Measurements from ENCODE around the gene CMIP.
"Not testable (repeated sequence)": the region's sequence is repeated elsewhere in the genome, so short reads cannot be mapped to it uniquely, and the experiment has no call there.

The CMIP gene

DNA sequence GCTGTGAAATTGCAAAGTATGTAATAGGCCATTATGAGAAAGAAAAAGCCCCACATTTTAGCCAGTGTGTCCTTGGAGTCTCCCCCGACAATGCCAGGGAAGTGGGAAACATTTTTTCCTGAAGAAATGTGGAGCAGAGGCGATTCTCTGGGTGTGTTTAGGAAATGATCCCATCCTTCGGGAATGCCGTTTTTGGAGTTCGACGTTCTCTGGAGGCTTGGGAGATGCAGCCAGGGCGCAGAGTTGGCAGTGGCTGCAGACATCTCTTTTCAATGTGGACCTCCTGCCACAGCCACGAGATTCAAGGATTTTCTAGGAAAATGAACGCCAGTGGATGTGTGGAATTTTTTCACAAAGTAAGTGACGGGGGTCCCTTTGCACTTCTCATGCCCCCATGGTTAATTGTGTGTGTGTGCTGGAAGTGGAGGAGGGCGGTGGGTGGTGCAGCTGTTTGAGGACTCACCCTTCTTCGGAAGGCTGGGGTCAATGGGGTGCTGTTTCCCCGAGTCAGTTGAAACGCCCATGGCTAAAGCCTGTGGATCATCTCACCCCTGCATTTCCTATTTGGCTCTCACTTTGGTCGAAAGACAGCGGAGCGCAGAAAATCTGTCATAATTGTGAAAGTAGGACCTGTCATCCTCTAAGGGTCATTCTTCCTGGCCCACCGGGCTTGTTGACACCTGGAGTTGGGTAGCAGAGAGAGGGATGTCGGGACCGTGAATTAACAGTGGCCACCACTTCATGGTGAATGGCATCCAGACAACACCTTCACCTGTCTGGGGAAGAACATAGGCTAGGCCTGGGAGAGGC lies 73.2 kb downstream of the CMIP start:
- no peak for DNase-seq

DNA sequence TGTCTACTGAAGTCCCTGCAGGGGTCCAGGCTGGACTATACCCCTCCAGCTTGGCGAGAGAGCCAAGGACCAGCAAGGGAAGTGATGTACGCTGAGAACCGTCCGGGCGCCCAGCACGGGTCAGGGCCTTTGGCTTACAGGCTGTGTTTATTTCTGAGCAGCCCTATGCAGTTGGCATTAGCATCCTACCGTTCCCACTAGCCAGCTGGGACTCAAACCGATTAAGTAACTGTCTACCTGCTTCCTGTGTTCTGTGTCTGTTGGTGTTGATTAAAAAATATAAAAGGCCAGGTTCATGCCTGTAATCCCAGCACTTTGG lies 73.8 kb downstream of the CMIP start:
- DNase-seq: no peak

DNA sequence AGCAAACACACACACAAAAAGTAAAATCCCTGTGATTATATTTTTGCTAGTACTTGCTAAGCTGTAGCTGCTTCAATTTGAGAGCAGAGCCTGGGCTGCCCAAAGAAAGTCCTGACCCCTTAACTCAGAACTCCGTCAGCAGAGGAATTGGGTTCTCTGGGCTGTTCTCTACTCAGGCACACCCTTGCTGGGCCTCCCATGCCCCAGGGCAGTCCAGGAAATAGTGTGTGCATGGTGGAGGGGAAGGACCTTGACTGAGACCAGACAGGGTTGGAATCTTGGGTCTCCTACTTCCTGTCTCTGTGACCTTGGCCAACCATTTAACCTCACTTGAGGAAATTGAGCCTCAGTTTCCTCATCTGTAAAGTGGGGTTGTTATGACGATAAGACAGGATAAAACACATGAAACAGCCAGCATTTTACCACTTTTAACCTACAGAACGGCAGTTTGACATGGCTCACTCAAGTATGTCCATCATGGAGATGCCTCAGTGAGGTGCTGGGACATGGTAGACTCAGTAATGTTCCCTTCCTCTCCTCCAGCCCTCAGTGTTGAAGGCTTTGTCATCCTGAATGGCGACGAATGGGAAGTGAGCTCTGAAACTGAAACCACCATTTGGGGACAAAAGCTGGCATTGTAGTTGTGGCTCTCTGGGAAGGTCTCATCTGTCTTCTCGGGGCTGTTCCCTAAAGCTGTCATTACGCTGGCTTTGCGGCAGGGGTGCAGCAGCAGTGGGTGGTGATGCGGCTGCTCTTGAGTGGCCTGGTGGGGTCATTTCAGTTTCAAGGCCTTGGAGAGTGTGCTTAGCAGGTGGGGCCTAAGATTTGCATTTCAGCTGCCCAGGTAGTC lies 74.9 kb downstream of the CMIP start:
- DNase-seq: no peak

DNA sequence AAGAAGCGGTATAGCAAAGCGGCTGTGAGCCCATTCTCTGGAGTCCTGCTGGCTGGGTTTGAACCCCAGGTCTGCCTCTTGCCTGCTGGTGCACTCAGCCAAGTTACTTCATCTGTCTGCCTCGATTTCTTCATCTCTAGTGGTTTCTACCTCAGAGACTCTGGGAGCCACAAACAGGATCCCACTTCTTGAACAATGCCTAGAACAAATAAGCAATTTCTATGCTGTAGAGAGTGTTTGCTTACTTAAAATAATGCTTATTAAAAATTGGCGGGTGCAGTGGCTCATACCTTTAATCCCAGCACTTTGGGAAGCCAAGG lies 75.5 kb downstream of the CMIP start:
- no peak for DNase-seq

DNA sequence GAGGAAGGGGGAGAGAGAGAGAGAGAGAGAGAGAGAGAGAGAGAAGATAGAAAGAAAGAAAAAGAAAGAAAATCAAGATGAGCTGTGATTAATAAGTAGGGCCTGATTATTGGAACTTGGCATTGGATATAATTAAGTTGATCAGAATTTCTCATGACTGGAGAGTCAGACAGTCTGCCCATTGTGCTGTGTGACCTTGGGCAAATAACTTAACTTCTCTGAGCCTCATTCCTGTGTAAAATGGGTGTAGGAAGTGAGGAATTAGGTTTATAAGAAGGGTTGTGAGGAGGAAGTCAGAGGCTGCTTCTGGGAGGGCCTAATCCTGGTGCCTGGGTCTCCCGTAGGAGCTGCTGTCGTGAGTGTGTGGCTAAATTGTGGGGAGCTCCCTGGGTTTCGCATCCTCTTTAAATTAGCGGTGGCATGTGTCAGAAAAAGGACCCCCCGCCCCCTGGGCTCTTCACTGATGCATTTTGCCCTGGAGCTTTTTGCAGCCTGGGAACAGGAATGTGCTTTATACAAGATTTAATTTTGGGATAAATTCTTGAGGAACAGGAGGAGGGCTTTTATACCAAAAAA lies 76.0 kb downstream of the CMIP start:
- no peak for DNase-seq

DNA sequence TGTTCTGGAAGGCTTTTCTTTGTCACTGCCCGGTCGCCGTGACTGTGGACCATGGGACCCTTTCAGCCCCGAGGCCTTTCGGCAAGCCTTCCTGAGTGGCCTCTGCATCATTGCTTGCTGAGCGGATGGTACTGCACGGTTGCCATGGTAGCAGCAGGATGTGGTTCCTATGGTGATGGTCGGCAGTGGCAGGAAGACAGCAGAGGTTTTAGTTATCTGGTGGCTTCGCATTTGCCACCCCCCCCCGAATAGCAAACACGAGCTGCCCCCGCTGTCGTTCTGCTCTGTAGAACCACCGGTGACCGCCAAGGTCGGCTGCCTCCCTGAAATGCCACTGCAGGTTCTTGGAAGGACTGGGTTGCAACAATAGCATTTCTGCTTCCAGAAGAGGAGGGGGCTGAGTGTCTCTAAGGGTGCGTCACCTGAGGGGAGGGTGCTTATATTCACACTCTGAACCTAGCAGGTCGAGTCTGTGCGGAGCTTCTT lies 76.6 kb downstream of the CMIP start:
- peak; percentile 77 for DNase-seq

DNA sequence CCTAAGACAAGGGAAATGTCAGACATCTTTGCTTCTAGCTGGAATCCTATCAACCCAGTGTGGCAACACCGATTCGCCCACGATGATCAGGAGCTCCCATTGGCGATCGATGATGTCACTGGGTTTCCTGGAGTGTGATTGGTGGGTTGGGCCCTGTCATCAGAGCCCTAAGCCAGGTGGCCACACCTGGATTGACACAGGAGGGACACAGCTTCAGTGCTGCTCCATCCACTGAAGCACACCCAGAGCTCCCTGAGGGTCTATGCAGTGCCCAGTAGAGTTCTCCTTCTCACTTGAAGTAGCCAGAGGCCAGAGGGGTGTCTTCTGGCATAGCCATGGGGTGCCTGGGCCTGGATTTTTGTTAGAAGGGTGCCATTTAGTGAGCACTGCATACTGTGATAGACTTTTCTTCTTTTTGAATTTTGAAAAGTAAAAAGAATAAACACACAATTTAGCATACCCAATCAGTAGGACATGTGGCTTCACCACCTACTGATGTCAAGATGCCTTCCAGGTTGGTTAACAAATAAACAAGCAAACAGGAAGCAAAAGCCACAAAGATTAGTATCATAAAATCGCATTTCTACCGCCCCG lies 77.6 kb downstream of the CMIP start:
- peak; percentile 7 for DNase-seq

DNA sequence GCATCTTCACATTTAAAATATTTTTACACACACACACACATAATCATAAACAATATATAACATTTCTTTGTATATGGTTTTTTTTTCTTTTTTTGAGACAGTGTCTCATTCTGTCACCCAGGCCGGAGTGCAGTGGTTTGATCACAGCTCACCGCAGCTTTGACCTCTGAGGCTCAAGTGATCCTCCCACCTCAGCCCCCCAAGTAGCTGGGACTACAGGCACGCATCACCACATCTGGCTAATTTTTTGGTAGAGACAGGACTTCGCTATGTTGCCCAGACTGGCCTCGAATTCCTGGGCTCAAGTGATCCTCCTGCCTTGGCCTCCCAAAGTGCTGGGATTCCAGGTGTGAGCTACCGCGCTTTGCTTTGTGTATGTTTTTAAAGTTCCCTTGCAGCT lies 78.2 kb downstream of the CMIP start:
- not testable (repeated sequence) for DNase-seq

DNA sequence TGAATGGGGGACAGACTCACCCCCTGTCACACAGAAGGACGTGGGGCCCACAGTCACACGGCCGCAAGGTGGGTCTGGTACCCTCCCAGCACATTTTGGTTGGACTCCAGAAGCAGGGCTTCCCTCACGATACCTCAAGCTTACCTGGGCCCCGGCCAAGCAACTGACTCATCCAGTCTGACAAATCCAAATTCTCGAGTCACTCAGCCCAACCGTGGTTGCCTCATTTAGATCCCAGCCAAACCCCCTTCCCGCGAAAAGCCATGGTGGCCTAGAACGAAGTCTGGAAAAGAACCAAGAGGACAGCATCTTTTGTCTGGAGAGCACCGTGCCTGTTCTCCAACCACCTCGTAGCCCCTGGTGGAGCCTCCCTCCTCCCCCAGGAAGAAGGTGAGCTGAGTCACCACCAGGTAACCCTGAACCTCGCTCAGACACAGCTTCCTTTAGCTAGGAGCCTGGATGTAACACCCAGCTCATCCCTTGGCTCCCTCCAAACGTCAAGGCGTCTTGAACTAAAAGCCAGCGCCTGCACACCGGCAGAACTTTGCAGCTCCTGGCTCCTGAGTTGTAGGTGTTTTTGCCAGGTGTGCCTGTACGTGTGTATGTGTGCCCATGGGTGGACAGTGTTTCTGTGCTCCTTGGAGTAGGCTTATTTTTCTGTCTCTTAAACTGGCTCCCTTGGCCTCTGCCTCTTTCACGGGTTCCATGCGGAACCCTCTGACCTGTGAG lies 78.9 kb downstream of the CMIP start:
- DNase-seq: no peak

DNA sequence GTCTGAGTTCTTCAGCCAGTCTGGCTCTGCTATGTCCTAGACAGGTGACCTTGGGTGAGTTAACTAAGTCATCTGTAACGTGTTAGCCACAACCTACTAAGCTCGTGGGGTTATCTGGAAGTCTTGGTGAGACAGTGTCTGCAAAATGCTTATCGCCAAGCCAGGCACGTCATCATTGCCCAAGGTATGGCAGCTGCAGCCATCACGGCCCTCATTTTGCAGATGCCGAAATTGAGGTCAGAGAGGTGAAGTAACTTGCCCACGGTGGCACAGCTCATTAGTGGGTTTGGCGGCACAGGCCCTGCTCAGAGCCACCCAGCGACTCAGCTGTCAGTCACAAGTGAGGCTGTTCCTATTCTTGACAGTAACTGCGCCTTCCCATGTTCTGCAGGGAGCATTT lies 79.8 kb downstream of the CMIP start:
- DNase-seq: peak; percentile 38

DNA sequence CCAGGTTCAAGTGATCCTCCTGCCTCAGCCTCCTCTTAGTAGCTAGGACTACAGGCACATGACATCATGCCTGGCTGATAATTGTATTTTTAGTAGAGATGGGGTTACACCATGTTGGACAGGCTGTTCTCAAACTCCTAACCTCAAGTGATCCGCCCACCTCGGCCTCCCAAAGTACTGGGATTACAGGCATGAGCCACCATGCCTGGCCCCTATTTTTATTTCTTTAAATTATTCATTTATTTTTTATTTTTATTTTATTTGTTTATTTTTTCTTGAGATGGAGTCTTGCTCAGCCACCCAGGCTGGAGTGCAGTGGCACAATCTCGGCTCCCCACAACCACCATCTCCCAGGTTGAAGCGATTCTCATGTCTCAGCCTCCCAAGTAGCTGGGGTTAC lies 80.3 kb downstream of the CMIP start:
- not testable (repeated sequence) for DNase-seq

DNA sequence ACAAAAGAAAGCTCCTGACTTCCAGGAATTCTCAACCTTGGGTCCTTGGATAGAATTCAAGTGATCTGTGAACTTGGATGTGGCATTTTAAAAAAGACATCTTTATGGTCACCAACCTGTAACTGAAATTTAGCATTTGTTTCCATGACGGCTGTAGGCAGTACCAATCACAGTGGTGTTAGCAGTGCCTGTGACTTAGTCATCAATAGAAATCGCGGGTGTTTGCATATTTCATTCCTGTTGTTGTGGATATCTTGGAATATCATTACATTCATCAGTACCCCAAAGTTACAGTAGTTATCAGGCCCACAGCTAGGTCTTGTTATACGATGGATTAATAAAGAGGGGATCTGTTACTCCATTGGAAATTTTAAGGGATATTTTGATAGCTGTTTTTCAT lies 81.6 kb downstream of the CMIP start:
- no peak for DNase-seq

DNA sequence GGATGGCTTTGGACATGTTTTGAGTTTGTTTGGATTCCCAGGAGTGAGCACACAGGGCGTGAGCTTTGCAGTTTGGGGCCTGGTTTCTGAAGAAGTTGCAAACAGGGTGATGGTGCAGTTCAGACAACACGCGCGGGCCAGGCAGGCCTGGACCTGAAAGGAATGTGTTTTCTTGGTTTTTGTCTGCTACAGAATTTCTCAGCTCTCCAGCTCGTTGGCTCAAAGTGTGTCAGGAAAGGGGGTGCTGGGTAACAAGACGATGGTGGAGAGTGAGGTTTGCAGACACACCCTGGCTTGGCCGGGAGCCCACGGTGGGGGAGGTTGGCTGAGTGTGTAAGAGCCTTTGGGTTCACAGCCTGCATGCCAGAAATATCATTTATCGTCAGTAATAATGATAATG lies 82.3 kb downstream of the CMIP start:
- DNase-seq: no peak

DNA sequence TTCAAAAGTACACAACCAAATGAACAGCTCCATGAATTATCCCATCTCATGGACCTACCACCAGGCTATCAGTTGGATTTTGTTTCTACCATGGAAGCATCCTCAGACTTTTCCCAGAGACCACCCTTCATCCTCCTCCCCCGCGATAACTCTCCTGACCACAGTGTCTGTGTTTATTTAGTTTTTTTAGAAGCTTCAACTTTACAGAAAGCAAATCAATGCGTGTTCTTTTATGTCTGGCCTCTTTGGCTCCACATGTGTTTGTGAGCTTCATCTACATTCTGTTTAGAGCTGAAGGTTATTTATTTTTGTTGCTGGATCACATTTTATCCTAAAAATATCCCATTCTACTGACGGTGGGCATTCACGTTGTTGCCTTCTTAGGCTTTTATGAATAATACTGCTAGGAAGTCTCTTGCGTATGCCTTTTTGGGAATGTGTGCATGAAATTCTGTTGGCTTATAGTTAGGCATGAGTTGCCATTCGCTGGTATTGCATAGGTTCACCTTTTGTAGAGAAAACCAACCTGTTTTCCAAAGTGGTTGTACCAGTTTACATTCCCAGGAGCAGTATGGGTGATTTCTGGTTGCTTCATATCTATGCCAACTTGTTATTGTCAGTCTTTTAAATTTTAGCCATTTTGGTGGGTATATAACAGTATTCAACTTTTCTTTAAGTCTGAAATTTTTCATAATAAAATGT lies 83.0 kb downstream of the CMIP start:
- DNase-seq: no peak

DNA sequence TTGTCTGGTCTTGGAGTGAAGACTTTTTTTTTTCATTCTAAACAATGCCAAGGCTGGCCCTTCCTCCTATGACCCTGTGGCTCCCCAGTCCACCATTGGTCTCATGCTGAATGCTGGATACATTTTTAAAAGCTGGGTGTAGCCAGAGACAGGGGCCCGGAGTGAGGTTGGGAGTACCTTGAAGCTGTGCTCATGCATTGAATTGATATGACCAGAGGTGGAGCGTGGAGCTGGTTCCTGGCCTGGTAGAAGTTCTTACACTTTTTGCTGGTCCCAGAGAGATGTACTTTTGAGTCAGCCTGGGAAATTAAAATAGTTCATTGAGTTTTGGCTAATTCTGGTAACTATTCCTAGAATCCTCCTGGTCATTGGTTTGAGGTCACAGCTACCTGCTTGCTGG lies 83.6 kb downstream of the CMIP start:
- DNase-seq: no peak

DNA sequence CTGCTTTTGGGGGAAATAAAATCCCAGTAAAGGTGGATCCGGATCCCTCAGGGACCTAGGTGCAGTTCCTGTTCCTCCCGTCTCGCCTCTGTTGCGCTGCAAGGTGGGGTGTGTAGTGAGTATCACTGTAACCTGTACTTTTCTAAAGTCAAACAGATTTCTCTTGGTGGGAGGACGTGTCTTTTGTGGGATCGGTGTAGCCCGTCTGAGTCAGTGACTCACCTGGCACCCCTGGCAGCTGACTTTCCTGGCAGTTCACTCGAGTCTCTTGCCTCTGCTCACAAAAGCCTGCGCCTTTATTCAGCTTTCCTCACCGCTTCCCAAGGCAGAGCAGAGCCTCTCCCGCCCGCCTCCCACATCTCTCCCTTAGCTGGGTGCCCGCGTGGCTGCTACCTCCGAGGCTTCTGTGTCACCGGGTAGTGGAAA lies 85.7 kb downstream of the CMIP start:
- no peak for DNase-seq

DNA sequence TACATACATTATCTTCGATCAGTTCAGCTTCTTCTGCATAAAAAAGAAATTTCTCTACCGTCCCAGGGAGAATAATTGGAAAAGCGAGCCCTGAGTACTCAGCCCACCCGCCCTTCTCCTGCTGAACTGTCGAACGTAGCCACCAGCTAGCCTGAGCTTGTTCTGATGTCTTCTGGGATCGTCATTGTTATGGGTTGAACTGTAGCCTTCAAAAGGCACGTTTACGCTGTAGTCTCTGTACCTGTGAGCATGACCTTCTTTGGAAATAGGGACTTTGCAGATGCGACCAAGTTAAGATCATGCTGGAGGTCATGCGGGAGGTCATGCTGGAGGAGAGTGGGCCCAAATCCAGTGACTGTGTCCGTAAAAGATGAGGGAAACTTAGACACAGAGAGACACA lies 86.2 kb downstream of the CMIP start:
- no peak for DNase-seq

DNA sequence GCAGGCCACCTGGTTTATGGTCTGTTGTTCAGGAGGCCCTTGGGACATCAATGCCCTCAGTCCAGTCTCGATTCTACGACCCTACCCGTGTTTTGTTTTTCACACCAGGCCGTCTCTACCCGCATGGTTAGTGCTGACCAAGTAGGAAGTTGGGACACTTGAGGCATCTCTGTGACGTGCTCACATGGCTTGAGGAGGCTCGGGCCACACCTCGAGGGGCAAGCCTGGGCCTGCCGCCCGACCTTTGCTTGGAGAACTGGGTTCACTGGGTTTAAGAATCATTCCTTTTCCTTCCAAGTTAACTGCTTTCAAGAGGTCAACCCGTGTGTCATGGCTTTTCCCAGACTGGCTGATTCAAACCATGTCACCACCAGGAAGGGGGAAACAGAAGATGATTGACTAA lies 86.8 kb downstream of the CMIP start:
- DNase-seq: no peak

DNA sequence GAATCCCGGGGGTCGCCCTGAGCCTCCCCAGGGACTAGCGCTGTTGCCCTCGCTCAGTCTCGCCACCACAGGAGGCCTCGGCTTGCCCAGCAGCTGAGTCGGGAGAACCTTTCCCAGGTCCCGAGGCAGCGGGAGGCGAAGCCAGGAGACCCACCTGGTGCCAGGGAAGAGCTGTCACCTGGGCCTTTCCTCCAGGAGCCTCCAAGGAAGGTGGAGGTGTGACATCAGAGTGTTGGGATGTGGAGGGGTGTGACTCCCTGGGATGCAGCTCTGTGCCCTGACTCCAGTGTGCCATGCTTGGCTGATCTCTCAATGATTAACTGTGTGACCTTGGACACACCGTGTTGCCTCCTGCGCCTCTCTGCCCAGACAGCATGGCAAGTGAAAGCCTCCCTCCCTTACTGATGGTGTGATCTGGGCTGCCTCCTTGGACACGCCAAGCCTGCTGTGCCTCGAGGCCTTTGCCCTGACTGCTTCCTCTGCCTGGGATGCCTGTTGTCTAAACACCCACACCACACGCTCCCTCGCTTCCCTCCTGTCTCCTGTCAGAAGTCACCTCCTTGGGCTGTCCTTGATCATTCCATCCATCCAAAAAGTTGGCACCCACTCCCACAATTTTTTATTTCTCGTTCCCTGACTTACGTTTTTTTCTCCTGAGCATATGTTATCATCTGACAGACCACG lies 88.0 kb downstream of the CMIP start:
- DNase-seq: no peak

DNA sequence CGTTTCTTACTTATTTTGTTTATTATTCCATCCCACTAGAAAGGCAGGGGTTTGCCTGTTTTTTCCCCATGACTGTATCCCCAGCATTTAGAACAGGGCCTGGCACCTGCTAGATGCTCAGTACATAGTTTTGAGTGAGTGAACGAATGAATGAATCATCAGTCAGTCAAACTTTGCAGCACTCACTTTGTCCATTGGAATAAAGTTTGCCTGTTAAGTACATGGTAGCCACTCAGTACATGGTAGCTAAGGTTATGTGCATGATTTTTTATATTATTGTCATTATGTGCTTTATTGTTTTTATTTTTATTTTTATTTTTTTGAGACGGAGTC lies 88.5 kb downstream of the CMIP start:
- DNase-seq: no peak

DNA sequence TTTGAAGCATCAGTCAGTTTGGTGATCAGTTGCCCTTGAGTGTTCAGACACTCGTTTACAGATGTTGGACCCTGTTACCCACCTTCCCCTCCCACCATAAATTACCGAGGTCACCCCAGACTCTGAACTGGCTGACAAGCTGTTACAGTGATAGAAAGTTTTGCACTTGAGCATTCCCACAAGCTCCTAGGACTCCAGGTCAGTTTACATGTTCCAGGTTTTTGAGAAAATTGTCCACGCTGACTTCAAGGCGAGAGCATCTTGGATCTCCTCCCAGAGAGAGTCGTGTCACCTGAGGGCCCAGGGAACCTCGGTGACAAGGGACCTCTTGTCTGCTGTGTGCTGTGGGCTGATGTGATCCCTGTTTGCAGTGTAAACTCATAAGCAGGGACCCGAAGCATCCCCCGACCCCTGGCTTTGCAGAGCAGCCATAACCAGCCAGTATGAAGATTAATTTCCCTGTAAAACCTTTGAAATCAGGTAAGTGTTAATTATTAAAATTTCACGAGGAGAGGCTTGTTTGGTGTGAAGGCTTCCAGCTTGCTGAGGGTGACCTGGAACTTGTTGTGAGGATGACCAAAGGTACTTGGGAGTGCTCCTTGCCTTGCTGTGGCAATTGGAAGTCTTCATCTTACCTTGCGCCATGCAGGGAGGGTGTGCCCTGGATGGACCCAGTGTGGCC lies 91.2 kb downstream of the CMIP start:
- no peak for DNase-seq

Data from activated CD4-positive, alpha-beta T cell treated with anti-CD3 and anti-CD28 coated beads, Interleukin-2, amount 50 U/mL, for 16 hours (primary cell).